GM18867 (cell line): ENCODE results near the gene WDR48.
A peak's percentile ranks its signal among the peaks of the same experiment; 100 is the strongest.

ENCODE experiments used
- ATAC-seq: cut with Tn5 transposase; IDR thresholded peaks from one replicate; pipeline ENCODE4 v1.9.1; 2021; ENCODE audit warnings: mild to moderate bottlenecking, moderate library complexity; ENCODE audit not compliant: unreplicated experiment

Gene WDR48

DNA sequence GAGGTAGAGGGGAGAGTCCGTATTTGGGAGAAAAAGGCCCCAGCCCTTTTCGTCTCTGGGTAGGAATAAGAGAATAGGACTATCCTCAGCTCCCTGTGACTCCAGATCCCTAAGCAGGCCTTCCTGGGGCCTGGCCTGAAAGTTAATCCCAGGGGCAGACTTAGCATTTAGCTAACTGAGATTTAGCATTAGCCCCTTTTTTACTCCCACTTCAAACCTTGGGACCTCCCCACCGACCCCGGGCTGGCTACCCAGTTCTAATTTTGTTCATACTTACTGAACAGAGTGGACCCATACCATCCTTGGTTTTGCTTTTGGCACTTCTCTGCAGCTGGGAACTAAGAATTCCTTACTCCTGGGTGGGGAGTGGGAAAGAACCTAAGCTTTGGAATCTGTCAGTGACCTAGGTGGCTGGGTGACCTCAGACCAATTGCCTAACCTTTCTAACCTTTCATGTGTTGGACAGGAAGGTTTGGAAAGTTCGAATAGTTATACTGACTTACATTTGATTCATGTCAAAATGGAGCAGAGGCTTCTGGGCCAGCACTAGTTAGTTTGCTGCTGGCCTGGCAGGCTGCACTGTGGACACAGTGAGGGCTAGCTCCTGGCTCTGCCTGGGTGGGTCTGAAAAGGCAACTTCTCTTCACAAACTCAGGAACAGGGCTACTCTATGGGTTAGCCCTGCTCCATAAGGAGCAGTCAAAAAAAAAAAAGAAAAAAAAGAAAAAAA, 67.3 kb downstream of the WDR48 start:
- ATAC-seq, result no peak

- ATAC-seq, result no peak
These were observed 69.8 kb downstream of the WDR48 start for GRCh38 chr3:39121621-39122020.

- peak; percentile 84 for ATAC-seq
These were observed 71.0 kb downstream of the WDR48 start for GRCh38 chr3:39122813-39123212.

- no peak for ATAC-seq
These were observed 73.3 kb downstream of the WDR48 start for GRCh38 chr3:39124876-39125840.

- no peak for ATAC-seq
These were observed 74.2 kb downstream of the WDR48 start for GRCh38 chr3:39125841-39126500.

- ATAC-seq, result no peak
These were observed 74.8 kb downstream of the WDR48 start for GRCh38 chr3:39126532-39127071.

- ATAC-seq, result no peak
These were observed 75.6 kb downstream of the WDR48 start for GRCh38 chr3:39127269-39127907.

DNA sequence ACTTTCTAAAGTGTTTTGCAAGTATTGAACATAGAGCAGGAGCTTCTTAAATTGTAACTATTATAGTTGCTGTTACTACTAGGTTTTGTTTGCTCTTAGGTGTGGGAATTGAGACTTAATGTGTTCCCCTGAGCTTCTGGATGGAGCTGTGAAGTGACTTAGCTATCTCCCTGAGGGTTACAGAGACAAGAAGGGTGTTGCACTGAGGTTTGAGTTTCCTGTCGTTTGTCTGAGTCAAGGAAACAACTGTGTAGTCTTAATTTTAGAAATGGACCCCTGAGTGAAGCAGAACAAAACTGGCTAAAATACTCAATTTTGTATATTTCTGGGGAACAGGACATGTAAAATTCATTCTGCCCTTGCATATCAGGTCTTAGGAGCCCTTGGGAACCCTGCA, 76.1 kb downstream of the WDR48 start:
- no peak for ATAC-seq

- ATAC-seq, result no peak
These were observed 77.1 kb downstream of the WDR48 start for GRCh38 chr3:39128951-39129350.

DNA sequence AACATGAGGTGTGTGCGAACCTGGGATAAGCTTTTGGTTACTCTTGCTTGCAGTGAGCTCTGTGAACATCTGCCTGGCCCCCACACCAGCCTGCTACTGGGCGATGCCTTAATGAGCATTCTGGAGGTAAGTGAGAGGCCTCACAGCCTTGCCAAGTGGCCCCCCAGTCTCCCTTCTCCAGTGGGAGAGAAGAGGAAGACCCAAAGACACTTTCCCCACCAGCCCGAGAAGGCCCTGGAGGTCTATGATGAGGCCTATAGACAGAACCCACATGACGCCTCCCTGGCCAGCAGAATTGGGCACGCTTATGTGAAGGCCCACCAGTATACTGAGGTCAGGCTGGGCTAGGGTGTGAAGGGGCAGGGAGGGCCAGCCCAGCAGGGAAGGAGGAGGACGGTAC, 78.2 kb downstream of the WDR48 start:
- ATAC-seq, result no peak

DNA sequence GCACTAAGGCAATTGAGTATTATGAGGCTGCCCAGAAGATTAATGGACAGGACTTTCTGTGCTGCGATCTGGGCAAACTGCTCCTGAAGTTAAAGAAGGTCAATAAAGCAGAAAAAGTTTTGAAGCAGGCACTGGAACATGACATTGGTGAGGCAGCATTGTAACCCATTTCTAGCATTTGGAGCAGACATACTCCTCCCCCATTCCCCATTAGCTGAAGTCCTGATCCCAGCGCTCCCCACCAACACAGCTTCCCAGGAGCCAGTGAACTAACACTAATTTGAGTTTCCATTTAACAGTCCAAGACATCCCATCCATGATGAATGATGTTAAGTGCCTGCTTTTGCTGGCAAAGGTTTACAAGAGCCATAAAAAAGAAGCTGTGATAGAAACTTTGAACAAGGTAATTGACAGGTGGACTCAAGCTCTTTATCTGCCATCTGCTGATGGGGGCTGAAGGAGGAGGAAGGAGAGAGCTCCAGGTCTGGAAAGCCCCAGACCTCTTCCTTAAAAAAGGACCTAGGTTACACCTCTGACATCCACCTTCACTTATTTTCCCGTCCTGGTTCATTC, 79.0 kb downstream of the WDR48 start:
- no peak for ATAC-seq

- ATAC-seq, result no peak
These were observed 80.6 kb downstream of the WDR48 start for GRCh38 chr3:39132096-39133092.

GRCh38 chr3:39133093-39133490, 81.3 kb downstream of the WDR48 start:
- ATAC-seq, result no peak

DNA sequence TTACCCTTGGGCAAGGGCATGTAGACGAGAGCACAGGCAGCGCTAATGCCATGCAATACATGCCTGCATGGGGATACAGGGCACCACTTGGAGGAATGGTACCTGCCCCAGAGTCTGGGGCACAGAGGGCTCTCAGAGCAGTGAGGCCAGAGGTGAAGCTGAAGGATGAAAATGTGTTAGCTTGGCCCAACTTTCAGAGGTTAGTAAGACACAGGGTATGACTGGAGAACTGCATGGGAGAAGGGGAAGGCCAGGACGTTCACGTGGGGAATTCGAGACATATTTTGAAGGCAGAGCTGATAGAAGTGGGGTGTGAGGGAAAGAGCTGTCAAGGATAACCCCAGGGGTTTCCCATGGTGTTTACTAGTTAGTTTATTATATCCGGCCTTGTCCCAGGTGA, 82.0 kb downstream of the WDR48 start:
- ATAC-seq, result no peak

GRCh38 chr3:39134305-39134704, 82.5 kb downstream of the WDR48 start:
- ATAC-seq, result no peak

- no peak for ATAC-seq
These were observed 83.5 kb downstream of the WDR48 start for GRCh38 chr3:39135170-39135805.

- ATAC-seq, result no peak
These were observed 85.0 kb downstream of the WDR48 start for GRCh38 chr3:39136533-39137434.
